ENCODE results near the gene ITGBL1. TPM values are rescaled to one million over a fixed set of nuclear protein-coding genes. Genes with fewer than 3 reads are reported as not detected.

The ITGBL1 gene
- total and polyA plus RNA-seq, 2 of the 8 experiments (the other 6 are each of a cell fraction or from before 2014, with no cell fraction given) = not detected

DNA sequence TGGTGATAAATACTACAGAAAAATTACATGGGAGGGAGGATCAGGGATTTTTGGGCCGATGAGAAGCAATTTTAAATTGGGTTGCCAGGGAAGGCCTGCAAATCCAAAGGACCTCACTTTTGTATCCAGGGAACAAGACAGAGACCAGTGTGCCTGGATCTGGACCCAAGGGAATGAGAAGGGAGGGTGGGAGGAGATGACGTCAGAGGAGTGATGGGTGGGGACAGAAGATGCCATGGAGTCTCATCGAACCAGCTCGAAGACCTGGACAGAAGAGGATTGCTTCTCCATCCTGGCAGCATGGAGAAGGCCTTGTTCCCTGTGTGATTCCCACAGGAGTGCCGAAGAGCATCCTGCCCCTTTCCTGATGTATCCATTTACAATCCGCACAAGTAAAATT is 68.9 kb downstream of the ITGBL1 start:
- no peaks in the 10 kb centered on the region for H3K36me3 ChIP-seq (ENCODE audit: control insufficient read depth in 2 of 4, insufficient read depth in 4 of 4, low read length in 3 of 4)
- ChIA-PET CTCF (ENCODE audit: partially characterized antibody) (no interaction called here), POLR2A (ENCODE audit: partially characterized antibody) (no interaction called here)
- H3K4me1 ChIP-seq (replicated peaks in 1 of 4; ENCODE audit: control insufficient read depth in 3 of 4, insufficient read depth in 4 of 4, low read length in 3 of 4) = peaks cover 0 to 6% (median 4%) of the 10 kb centered on the region in 4 experiments; a peak in 4 of 7 replicates
- no peak overlapping the region for H3K18ac ChIP-seq (ENCODE audit: extremely low read depth, low read length)
- no peak overlapping the region for H2BK15ac ChIP-seq (ENCODE audit: low read length)
- no peaks in the 10 kb centered on the region for H3K9me3 ChIP-seq (ENCODE audit: insufficient read depth in 2 of 2, low read depth in 1 of 2, low read length in 1 of 2)
- no peak overlapping the region for H3K23ac ChIP-seq (ENCODE audit: insufficient read length)
- no peaks in the 10 kb centered on the region for H3K23me2 ChIP-seq (ENCODE audit: low read depth, low read length)
- H3K56ac ChIP-seq (replicated peaks; ENCODE audit: insufficient read length, low read depth, low read length) = no peak overlapping the region
- no peak overlapping the region for H2BK5ac ChIP-seq (ENCODE audit: low read depth, low read length)
- no peak overlapping the region for H3K4me2 ChIP-seq (ENCODE audit: insufficient read depth in 1 of 2, low read depth in 2 of 2, low read length in 2 of 2)
- H2AK5ac ChIP-seq (ENCODE audit: low read depth, low read length) = no peak overlapping the region
- no peaks in the 10 kb centered on the region for H3K79me2 ChIP-seq (ENCODE audit: control insufficient read depth in 1 of 2, insufficient read depth in 2 of 2, low read length in 2 of 2)
- H2BK12ac ChIP-seq (ENCODE audit: low read depth, low read length) = no peak overlapping the region
- WGBS, 2 experiments (ENCODE audit: extremely low coverage in 1 of 2, insufficient coverage in 1 of 2, insufficient read length in 1 of 2, insufficient replicate concordance in 2 of 2, low coverage in 1 of 2, low lambda C conversion rate in 2 of 2, missing lambda C conversion rate in 1 of 2) = 76% methylated on average over 6 of the region's 6 CpGs; no CpG with 5 or more reads in 1 of the 2 experiments
- no peak overlapping the region for H4K8ac ChIP-seq (ENCODE audit: extremely low read depth, insufficient read depth, low read length)
- H4K91ac ChIP-seq (replicated peaks; ENCODE audit: insufficient read length, low read length) = no peak overlapping the region
- no peaks in the 10 kb centered on the region for H3K79me1 ChIP-seq (ENCODE audit: low read depth, low read length)
- H2AFZ ChIP-seq (ENCODE audit: low read length) = no peak overlapping the region
- H4K5ac ChIP-seq (ENCODE audit: insufficient read length, low read depth, low read length) = no peak overlapping the region
- H3K4me3 ChIP-seq (ENCODE audit: extremely low read depth in 1 of 4, insufficient read depth in 2 of 4, low read depth in 3 of 4, low read length in 4 of 4) = no peak overlapping the region
- H3K4ac ChIP-seq (replicated peaks; ENCODE audit: insufficient read length, low read depth, low read length) = no peak overlapping the region
- H3K27me3 ChIP-seq (replicated peaks in 1 of 4; ENCODE audit: control insufficient read depth in 3 of 4, extremely low read depth in 1 of 4, insufficient read depth in 3 of 4, low read length in 3 of 4) = no peaks in the 10 kb centered on the region
- no peak overlapping the region for H2BK20ac ChIP-seq (ENCODE audit: low read length)
- FAIRE-seq (no peak), DNase-seq (ENCODE audit: low read depth in 1 of 2, low spot score in 2 of 2) (no peak)
- no peak overlapping the region for H3K14ac ChIP-seq (ENCODE audit: insufficient read length)
- no peak overlapping the region for H3K27ac ChIP-seq (ENCODE audit: low read depth, low read length)
- H4K20me1 ChIP-seq (replicated peaks in 1 of 2; ENCODE audit: control insufficient read depth in 1 of 2, insufficient read depth in 2 of 2, low read length in 2 of 2) = no peaks in the 10 kb centered on the region
- TF ChIP-seq CBX8 (IDR thresholded peaks at IDR 0.05; ENCODE audit: borderline replicate concordance, low read depth, low read length) = no peak
- no peak for TF ChIP-seq CTCF (IDR thresholded peaks at IDR 0.05; ENCODE audit: control extremely low read depth in 1 of 3, insufficient read depth in 1 of 3, low read depth in 1 of 3, low read length in 3 of 3)
- H2BK120ac ChIP-seq (replicated peaks; ENCODE audit: low read depth, low read length) = no peak overlapping the region
- no peak overlapping the region for H3K9ac ChIP-seq (replicated peaks in 1 of 4; ENCODE audit: extremely low read depth in 1 of 4, low read depth in 3 of 4, low read length in 3 of 4)
